NCI-H2227 (cell line): Measurements from ENCODE around the gene PCK1.
"Not testable (repeated sequence)": the region's sequence is repeated elsewhere in the genome, so short reads cannot be mapped to it uniquely, and the experiment has no call there.

Source experiments
- DNase-seq: peaks from one replicate; lab custom pipeline; 2025; ENCODE audit not compliant: unreplicated experiment; lab: John Stamatoyannopoulos, UW

The PCK1 gene

DNA sequence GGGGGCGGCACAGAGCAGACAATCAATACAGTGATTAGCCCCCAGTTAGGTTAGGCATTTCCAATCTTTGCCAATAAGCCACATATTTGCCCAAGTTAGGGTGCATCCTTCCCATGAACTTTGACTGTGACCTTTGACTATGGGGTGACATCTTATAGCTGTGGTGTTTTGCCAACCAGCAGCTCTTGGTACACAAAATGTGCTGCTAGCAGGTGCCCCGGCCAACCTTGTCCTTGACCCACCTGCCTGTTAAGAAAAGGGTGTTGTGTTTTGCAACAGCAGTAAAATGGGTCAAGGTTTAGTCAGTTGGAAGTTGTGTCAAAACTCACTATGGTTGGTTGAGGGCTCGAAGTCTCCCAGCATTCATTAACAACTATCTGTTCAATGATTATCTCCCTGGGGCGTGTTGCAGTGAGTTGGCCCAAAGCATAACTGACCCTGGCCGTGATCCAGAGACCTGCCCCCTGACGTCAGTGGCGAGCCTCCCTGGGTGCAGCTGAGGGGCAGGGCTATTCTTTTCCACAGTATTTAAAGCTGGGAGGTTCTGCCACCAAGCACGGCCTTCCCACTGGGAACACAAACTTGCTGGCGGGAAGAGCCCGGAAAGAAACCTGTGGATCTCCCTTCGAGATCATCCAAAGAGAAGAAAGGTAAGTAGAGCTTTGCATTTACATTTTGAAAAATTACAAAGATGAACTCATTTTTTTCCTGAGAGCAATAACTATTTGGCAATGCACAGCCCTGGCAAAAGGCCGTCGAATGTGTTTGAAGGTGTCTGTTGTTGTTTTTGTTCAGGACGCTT is at the start of gene PCK1:
Gene PCK1, plus strand, starts transcription at position 557 of the 802 bp plus-strand sequence. CDS start 302 bp downstream, outside the sequence.
- DNase-seq = no peak

- DNase-seq = not testable (repeated sequence)
These were observed 49.2 kb upstream of the PCK1 start for GRCh38 chr20:57511709-57512108.

GRCh38 chr20:57512432-57512831 is 48.5 kb upstream of the PCK1 start:
- no peak for DNase-seq

DNA sequence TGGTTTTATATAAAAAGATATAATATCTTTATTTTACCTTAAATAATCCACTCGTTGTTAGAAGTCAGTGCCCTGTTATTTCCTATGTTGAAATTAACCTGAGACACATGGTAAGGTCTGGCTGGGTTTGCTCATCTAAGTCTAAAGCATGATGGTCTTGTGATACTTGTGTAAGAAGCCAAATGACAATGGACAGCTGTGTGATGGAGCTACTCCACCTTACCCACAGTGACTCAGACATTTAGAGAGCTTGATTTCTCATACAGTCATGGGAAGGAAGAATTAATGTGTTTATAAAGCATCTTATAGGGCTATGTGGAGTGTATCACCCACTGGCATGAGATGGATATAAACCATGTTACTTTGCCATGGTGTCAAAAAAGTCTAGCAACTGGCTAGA is 47.7 kb upstream of the PCK1 start:
- DNase-seq = no peak

- DNase-seq = peak; percentile 67
These were observed 46.6 kb upstream of the PCK1 start for GRCh38 chr20:57514273-57514751.

DNA sequence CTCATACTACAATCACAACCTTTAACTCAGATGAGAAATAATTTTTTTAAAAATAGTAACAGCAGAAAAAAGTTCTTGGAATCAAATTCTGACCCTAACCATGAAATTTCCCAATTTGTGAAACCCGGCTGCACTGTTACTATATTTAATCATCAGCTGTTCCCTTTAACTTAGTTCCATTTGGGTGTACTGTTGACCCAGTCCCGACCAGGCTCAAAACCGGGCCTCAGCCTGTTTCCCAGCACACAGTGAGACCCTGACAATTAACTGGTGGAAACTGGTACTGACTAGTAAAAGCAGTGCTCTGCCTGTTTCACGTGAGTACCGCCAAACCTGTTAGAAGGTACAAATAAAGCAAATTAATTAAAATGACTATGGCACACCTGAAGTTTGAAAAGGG is 43.0 kb upstream of the PCK1 start:
- DNase-seq = no peak

DNA sequence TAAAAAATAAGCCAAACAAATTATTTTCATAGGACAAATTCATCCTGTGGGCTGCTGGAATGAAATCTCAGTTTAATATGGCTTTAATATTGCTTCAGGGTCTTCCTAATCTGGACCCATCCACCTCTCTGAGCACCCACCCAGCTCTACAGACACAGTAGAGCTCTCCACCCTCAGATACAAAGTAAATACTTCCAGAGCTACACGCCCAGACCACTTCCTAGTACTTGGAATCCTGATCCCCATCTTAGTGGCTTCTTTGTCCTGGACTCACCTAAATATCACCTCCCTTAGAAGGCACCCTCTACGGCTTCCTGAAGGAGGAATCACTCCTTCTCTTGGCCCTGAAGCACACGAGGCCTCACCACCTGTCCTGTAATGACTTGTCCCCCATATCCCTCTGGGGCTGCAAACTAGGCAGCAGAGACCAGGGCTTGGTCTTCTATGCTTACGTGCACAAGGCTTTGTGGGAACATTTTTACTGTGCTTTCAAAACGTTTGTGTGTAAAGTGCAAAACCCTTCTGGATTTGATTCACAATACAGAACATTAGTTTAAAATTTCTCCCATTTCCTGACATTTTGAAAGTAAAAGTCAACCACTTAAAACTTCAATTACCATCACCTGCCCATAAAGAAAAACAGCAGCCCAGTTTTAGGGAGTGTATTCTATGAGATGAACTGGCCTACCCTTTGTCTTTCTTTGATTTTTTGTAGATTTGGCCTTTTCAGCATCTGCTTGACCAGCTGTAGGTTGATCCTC is 38.4 kb upstream of the PCK1 start:
- DNase-seq = no peak

GRCh38 chr20:57523782-57524181 is 37.1 kb upstream of the PCK1 start:
- no peak for DNase-seq

DNA sequence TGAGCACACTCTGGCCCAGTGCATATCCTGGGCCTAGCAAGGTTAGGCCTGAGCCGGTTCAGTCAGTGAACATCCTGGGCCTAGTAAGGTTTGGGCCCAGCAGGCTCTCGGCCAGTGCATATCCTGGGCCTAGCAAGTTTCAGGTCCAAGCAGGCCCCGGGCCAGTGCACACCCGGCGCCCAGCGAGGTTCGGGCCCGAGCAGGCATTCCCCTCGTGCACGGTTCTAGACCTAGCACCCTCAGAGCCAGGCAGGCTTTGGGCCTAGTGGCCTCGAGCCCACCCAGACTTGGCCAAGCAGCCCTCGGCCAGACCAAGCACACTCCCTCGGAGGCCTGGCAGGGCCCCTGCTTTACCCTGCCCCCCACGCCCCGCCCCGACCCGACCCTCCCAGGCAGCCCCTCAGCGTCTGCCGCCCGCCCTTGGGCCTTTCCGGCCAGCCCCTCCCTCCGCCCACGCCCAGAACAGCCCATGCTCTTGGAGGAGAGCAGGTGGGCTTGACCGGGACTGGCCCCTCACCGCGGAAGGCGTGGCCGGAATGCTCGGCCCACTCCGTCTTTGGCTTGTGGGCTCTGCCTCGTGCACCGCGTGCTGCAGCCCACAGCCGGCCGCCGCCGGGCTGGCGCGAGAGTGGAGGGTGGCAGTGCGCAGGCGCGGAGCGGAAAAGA is 36.3 kb upstream of the PCK1 start, which contains the start of gene CTCFL:
Gene CTCFL, minus strand, starts transcription at position 630 of the 666 bp plus-strand sequence. CDS start 935 bp downstream, outside the sequence.
- no peak for DNase-seq

- DNase-seq = no peak
These were observed 35.4 kb upstream of the PCK1 start for GRCh38 chr20:57525328-57526086.

- no peak for DNase-seq
These were observed 34.6 kb upstream of the PCK1 start for GRCh38 chr20:57526087-57526884.

DNA sequence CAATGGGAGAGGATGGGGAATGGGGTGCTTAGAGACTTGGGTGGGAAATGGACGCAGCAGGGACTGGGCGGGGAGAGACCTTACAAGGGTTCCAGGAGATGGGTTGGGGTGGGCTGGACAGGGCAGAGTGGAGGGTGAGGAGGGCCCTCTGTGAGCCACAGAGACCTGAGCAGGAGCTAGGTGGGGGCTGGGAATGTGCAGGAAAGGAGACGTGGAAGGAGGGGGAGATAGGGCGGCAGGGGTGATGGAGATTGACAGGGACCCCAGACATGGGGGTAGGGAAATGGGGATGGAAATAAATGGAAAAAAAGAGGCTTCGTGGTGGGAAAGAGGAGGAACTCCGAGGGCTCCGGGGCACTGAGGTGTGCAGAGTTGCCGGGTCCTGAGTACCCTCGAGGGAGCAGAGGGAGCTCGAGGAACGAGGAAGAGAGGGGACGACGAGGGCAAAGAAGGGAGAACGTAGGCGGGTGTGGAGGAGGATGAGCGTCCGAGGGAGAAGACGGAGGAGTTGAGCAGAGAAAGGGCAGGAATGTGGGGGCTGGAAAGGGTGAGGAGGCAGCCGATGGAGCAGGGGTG is 33.9 kb upstream of the PCK1 start:
- DNase-seq = no peak

DNA sequence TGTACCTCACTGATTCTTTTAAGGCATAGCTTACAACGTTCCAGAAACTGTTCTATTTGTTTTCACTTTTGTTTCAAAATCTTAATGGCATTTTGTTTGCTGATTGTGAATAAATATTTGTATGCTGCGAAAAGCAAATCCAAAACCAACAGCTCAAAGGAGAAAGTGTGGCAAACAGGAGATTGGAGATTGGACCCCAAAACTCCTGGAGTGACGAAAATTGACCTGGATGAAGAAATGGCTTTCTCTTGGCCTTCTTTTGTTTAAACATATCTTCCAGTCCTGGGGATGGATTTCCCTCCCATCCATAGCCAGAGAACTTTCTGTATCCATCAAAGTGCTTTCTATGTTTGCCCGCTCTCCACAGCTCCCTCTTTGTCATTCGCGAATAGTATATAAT is 33.2 kb upstream of the PCK1 start:
- no peak for DNase-seq

DNA sequence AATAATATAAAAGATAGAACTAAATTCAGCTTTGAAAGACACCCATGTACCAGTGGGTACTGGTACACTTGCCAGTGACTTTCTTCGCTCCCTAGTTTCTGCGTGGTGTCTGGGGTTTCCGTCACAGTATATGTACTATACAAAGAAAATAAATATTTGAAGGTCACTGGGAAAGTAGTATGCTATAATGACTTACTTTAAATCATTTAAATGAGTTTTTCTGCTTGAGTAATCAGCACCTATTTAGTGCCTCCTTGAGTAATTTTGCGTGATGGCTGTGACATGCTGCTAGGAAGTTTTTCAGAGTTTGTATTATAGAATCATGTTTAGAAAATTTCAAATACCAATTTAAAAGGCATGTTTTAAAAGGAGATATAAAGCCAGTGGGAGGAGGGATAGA is 32.8 kb upstream of the PCK1 start:
- no peak for DNase-seq

DNA sequence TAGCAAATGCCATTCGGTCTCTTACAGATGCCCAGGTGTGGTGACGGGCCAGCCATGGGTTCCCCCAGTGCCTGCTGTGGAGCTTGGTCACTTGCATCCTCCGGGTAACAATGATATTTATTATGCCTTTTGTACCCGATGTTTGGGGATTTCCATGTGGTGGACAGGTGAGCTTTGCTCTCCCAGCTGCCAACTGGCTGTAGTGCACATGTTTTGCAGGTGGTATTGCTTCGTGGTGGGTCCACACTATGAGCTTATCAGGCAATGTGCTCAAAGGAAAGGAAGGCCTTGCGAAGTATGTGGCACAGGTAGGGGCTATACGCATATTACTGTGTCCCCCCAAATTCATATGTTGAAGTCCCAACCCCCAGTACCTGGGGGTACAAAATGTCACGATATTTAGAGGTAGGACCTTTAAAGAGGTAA is 31.7 kb upstream of the PCK1 start:
- no peak for DNase-seq

GRCh38 chr20:57529810-57530209 is 31.1 kb upstream of the PCK1 start:
- DNase-seq = no peak

- DNase-seq = no peak
These were observed 30.5 kb upstream of the PCK1 start for GRCh38 chr20:57530327-57530981.

GRCh38 chr20:57532104-57532503 is 28.8 kb upstream of the PCK1 start:
- DNase-seq = no peak

- no peak for DNase-seq
These were observed 25.6 kb upstream of the PCK1 start for GRCh38 chr20:57535297-57535696.
